Vagina (tissue), 2 donors: ENCODE data around the gene TNFAIP8L3.

Source experiments
- POLR2A ChIP-seq, 2 donors: fragments of 450-650 bp; IDR thresholded peaks; one replicate each; pipeline ENCODE4 v1.6.1; 2017; ENCODE audit warnings: antibody characterized with exemption in 2 of 2, mild to moderate bottlenecking in 2 of 2, moderate library complexity in 2 of 2
- TF ChIP-seq, protein P1 (sequence below), 3 experiments: fragments of 450-650 bp in 2 of 3; fragments of 200-600 bp in 1 of 3; sonication (generic) in 1 of 3; IDR thresholded peaks; one replicate each; pipeline ENCODE4 v1.5.1; 2017 to 2019; ENCODE audit warnings: antibody characterized with exemption in 3 of 3, mild to moderate bottlenecking in 2 of 3, moderate library complexity in 2 of 3

- TF ChIP-seq, protein P1, sequence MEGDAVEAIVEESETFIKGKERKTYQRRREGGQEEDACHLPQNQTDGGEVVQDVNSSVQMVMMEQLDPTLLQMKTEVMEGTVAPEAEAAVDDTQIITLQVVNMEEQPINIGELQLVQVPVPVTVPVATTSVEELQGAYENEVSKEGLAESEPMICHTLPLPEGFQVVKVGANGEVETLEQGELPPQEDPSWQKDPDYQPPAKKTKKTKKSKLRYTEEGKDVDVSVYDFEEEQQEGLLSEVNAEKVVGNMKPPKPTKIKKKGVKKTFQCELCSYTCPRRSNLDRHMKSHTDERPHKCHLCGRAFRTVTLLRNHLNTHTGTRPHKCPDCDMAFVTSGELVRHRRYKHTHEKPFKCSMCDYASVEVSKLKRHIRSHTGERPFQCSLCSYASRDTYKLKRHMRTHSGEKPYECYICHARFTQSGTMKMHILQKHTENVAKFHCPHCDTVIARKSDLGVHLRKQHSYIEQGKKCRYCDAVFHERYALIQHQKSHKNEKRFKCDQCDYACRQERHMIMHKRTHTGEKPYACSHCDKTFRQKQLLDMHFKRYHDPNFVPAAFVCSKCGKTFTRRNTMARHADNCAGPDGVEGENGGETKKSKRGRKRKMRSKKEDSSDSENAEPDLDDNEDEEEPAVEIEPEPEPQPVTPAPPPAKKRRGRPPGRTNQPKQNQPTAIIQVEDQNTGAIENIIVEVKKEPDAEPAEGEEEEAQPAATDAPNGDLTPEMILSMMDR (IDR thresholded peaks at IDR 0.05) = no peak
- TF ChIP-seq POLR2A (IDR thresholded peaks at IDR 0.05) = no peak
Measured at GRCh38 chr15:51048308-51048707, 46.4 kb downstream of the TNFAIP8L3 start.
